ENCODE results near the gene KRTAP4-8. TPM values are rescaled to one million over a fixed set of nuclear protein-coding genes. Genes with fewer than 3 reads are reported as not detected.

Gene KRTAP4-8
- total and polyA plus RNA-seq, 4 donors, result not detected

DNA sequence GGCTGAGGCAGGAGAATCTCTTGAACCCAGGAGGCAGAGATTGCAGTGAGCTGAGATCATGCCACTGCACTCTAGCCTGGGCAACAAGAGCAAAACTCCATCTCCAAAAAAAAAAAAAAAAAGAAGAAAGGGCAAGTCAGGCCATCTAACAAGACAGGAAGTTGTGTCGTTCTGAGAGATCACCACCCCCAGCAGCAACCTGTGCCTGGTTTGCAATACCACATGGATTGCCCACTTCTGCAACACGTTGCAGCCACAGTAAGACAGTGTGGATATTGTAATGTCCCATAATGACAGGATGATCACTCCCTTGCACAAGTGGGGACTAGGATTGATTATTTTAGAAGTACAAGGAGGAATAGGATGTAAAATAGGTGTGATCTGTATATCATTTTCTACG is 28.9 kb downstream of the KRTAP4-8 start:
- TF ChIP-seq HNF4A (conservative IDR thresholded peaks at IDR 0.05), result no peak
- no peaks in the 10 kb centered on the region for H3K36me3 ChIP-seq (ENCODE audit: control insufficient read depth in 4 of 4, insufficient read depth in 3 of 4, low read depth in 1 of 4, low read length in 3 of 4)
- 76% methylated on average over 3 of the region's 3 CpGs for WGBS
- no peak overlapping the region for H3K27ac ChIP-seq (ENCODE audit: low read depth in 1 of 2, low read length in 2 of 2)
- no peak overlapping the region for H3K9ac ChIP-seq (ENCODE audit: low read depth in 1 of 2, low read length in 2 of 2)
- no peaks in the 10 kb centered on the region for H3K27me3 ChIP-seq (ENCODE audit: control insufficient read depth in 4 of 4, insufficient read depth in 4 of 4, low read length in 3 of 4)
- H3K9me3 ChIP-seq (ENCODE audit: control insufficient read depth in 4 of 4, low read length in 3 of 4), result no peaks in the 10 kb centered on the region
- H3K4me1 ChIP-seq (ENCODE audit: control insufficient read depth in 4 of 4, insufficient read depth in 4 of 4, low read length in 3 of 4), result no peaks in the 10 kb centered on the region
- no peak overlapping the region for H3K4me3 ChIP-seq (ENCODE audit: low read depth in 1 of 3, low read length in 3 of 3)
- no peak for DNase-seq (ENCODE audit: low spot score)

GRCh38 chr17:41067281-41067680 is 30.7 kb downstream of the KRTAP4-8 start:
- TF ChIP-seq, protein P1, sequence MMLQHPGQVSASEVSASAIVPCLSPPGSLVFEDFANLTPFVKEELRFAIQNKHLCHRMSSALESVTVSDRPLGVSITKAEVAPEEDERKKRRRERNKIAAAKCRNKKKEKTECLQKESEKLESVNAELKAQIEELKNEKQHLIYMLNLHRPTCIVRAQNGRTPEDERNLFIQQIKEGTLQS (IDR thresholded peaks at IDR 0.05), result no peak
- no peak for TF ChIP-seq RXRA (IDR thresholded peaks at IDR 0.05)
- no peak for TF ChIP-seq FOXA1 (IDR thresholded peaks at IDR 0.05)
- TF ChIP-seq CTCF (IDR thresholded peaks at IDR 0.05; ENCODE audit: low read depth, low read length, missing input control), result no peak
- TF ChIP-seq YY1 (IDR thresholded peaks at IDR 0.05), result no peak
- no peak for TF ChIP-seq JUND (IDR thresholded peaks at IDR 0.05)
- TF ChIP-seq RAD21 (IDR thresholded peaks at IDR 0.05), result no peak
- no peaks in the 10 kb centered on the region for H3K27me3 ChIP-seq (ENCODE audit: control insufficient read depth in 4 of 4, insufficient read depth in 4 of 4, low read length in 3 of 4)

DNA sequence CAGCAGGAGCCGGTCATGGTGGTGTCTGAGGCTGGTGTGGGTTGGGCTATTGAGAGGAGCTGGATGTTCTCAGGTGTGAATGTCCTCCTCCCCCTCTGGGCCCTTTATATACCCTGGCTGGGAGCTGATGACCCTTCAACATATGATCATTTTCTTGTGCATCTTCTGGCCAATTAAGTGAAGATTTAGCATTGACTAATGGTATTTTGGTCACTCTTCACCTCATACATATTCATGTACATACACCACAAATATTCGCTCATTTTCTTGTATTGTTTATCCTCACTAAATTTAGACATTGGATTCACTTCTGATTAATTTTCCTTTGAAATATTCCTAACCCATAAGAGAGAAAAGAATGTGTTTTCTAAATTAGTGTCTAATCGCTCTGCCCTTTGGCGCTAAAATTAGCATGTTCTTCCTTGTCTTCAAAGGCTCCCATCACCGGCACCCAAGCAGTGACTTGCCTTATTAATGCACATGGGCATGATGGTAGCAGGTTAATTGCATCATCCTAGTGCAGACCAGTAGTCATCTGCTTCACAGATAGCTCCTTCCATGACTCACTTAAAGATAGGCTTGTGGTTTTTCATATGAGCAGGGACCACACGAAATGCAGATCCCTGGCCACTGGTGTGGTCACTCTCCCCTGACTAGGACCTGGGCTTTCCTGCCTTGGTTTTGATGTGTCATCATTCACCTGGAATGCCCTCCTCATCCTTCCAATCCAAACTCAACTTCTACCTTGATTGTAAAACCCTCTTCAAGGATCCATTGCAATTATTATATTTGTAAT is 31.9 kb downstream of the KRTAP4-8 start, which contains the start of gene KRTAP2-4:
Gene KRTAP2-4, minus strand, starts transcription at position 51 of the 796 bp plus-strand sequence. Its CDS starts 34 bp downstream, at position 17.
- Histone ChIP-seq H3K9ac (ENCODE audit: low read depth in 1 of 2, low read length in 2 of 2) (no peak within 1 kb of the TSS), H3K36me3 (ENCODE audit: control insufficient read depth in 4 of 4, insufficient read depth in 3 of 4, low read depth in 1 of 4, low read length in 3 of 4) (no peaks in the 10 kb centered on the region), H3K4me1 (ENCODE audit: control insufficient read depth in 4 of 4, insufficient read depth in 4 of 4, low read length in 3 of 4) (no peaks in the 10 kb centered on the region), H3K27me3 (ENCODE audit: control insufficient read depth in 4 of 4, insufficient read depth in 4 of 4, low read length in 3 of 4) (peaks cover 0 to 3% (median 0%) of the 10 kb centered on the region in 4 donors), H3K4me3 (ENCODE audit: low read depth in 1 of 3, low read length in 3 of 3) (no peak within 1 kb of the TSS), H3K9me3 (ENCODE audit: control insufficient read depth in 4 of 4, low read length in 3 of 4) (no peaks in the 10 kb centered on the region), H3K27ac (ENCODE audit: low read depth in 1 of 2, low read length in 2 of 2) (no peak within 1 kb of the TSS)
- TF ChIP-seq, protein P2, sequence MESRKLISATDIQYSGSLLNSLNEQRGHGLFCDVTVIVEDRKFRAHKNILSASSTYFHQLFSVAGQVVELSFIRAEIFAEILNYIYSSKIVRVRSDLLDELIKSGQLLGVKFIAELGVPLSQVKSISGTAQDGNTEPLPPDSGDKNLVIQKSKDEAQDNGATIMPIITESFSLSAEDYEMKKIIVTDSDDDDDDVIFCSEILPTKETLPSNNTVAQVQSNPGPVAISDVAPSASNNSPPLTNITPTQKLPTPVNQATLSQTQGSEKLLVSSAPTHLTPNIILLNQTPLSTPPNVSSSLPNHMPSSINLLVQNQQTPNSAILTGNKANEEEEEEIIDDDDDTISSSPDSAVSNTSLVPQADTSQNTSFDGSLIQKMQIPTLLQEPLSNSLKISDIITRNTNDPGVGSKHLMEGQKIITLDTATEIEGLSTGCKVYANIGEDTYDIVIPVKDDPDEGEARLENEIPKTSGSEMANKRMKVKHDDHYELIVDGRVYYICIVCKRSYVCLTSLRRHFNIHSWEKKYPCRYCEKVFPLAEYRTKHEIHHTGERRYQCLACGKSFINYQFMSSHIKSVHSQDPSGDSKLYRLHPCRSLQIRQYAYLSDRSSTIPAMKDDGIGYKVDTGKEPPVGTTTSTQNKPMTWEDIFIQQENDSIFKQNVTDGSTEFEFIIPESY (IDR thresholded peaks at IDR 0.05), result no peak
- TF ChIP-seq NR2F2 (IDR thresholded peaks at IDR 0.05) (no peak), CTCF (IDR thresholded peaks at IDR 0.05; ENCODE audit: low read depth, low read length, missing input control) (no peak), GABPA (IDR thresholded peaks at IDR 0.05 in 1 of 2, conservative IDR thresholded peaks at IDR 0.05 in 1 of 2) (no peak), HNF4A (conservative IDR thresholded peaks at IDR 0.05) (no peak), FOXA2 (IDR thresholded peaks at IDR 0.05) (no peak), JUND (IDR thresholded peaks at IDR 0.05) (no peak), YY1 (IDR thresholded peaks at IDR 0.05) (no peak)
- TF ChIP-seq, protein P3, sequence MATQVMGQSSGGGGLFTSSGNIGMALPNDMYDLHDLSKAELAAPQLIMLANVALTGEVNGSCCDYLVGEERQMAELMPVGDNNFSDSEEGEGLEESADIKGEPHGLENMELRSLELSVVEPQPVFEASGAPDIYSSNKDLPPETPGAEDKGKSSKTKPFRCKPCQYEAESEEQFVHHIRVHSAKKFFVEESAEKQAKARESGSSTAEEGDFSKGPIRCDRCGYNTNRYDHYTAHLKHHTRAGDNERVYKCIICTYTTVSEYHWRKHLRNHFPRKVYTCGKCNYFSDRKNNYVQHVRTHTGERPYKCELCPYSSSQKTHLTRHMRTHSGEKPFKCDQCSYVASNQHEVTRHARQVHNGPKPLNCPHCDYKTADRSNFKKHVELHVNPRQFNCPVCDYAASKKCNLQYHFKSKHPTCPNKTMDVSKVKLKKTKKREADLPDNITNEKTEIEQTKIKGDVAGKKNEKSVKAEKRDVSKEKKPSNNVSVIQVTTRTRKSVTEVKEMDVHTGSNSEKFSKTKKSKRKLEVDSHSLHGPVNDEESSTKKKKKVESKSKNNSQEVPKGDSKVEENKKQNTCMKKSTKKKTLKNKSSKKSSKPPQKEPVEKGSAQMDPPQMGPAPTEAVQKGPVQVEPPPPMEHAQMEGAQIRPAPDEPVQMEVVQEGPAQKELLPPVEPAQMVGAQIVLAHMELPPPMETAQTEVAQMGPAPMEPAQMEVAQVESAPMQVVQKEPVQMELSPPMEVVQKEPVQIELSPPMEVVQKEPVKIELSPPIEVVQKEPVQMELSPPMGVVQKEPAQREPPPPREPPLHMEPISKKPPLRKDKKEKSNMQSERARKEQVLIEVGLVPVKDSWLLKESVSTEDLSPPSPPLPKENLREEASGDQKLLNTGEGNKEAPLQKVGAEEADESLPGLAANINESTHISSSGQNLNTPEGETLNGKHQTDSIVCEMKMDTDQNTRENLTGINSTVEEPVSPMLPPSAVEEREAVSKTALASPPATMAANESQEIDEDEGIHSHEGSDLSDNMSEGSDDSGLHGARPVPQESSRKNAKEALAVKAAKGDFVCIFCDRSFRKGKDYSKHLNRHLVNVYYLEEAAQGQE (IDR thresholded peaks at IDR 0.05), result no peak
- TF ChIP-seq, protein P1 (IDR thresholded peaks at IDR 0.05), result no peak
- no peak for DNase-seq (ENCODE audit: low spot score)
- 88% methylated on average over 6 of the region's 6 CpGs for WGBS

More at GRCh38 chr17:41067281-41067680, 30.7 kb downstream of the KRTAP4-8 start:
- Histone ChIP-seq H3K36me3 (ENCODE audit: control insufficient read depth in 4 of 4, insufficient read depth in 3 of 4, low read depth in 1 of 4, low read length in 3 of 4) (no peaks in the 10 kb centered on the region), H3K27ac (ENCODE audit: low read depth in 1 of 2, low read length in 2 of 2) (no peak overlapping the region), H3K9me3 (ENCODE audit: control insufficient read depth in 4 of 4, low read length in 3 of 4) (no peaks in the 10 kb centered on the region), H3K4me1 (ENCODE audit: control insufficient read depth in 4 of 4, insufficient read depth in 4 of 4, low read length in 3 of 4) (no peaks in the 10 kb centered on the region), H3K4me3 (ENCODE audit: low read depth in 1 of 3, low read length in 3 of 3) (no peak overlapping the region), H3K9ac (ENCODE audit: low read depth in 1 of 2, low read length in 2 of 2) (no peak overlapping the region)
- DNase-seq (ENCODE audit: low spot score), result no peak
